ENCODE measurements around the gene SGCD. TPM values are rescaled to one million over a fixed set of nuclear protein-coding genes. Genes with fewer than 3 reads are reported as not detected.

Gene SGCD
- polyA plus RNA-seq, 1 of the 3 experiments (the other 2 are of a cell fraction): 0.87 TPM

DNA sequence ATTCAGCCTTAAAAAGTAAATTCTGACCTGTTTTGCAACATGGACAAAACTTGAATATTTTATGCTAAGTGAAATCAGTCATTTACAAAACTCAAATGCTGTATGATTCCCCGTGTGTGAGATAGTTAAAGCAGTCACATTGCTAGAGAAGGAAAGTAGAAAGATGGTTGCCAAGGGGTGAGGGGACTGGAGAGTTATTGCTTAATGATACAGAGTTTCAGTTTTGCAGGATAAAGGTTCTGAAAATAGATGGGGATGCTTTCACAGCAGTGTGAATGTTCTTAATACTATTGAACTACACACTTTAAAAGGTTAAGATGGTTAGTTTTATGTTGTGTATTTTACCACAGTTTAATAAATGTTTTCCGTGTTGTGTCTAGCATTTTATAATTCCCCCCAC, 51.2 kb downstream of the SGCD start:
- Histone ChIP-seq H3K9me3 (no peaks in the 10 kb centered on the region), H3K27ac (ENCODE audit: low read depth in 2 of 2, low read length in 1 of 2) (no peak overlapping the region), H4K20me1 (ENCODE audit: insufficient read depth) (no peaks in the 10 kb centered on the region), H3K4me3 (ENCODE audit: low read depth in 2 of 2, low read length in 1 of 2) (no peak overlapping the region), H3K79me2 (ENCODE audit: insufficient read depth) (no peaks in the 10 kb centered on the region), H3K9me2 (no peaks in the 10 kb centered on the region), H3F3A (replicated peaks; ENCODE audit: insufficient read depth) (no peaks in the 10 kb centered on the region), H3K36me3 (replicated peaks in 1 of 2; ENCODE audit: control insufficient read depth in 1 of 2, insufficient read depth in 2 of 2, low read length in 1 of 2) (no peaks in the 10 kb centered on the region), H2AFZ (ENCODE audit: low read depth) (no peak overlapping the region), H3K27me3 (ENCODE audit: insufficient read depth) (no peaks in the 10 kb centered on the region), H3K4me2 (no peak overlapping the region), H3K9ac (no peak overlapping the region), H3K4me1 (ENCODE audit: control insufficient read depth in 1 of 2, insufficient read depth in 2 of 2, low read depth in 1 of 2, low read length in 1 of 2) (no peaks in the 10 kb centered on the region)
- POLR2A ChIA-PET: no interaction called here
- TF ChIP-seq NRF1 (IDR thresholded peaks at IDR 0.05; ENCODE audit: low read depth, low read length): no peak
- TF ChIP-seq YY1 (IDR thresholded peaks at IDR 0.05; ENCODE audit: low read depth): no peak
- WGBS (ENCODE audit: low lambda C conversion rate): 47% methylated on average over 2 of the region's 2 CpGs
- no peak for DNase-seq
- CTCF ChIA-PET: no interaction called here

- 63% methylated on average over 1 of the region's 1 CpG for WGBS (ENCODE audit: low lambda C conversion rate)
- no peak for TF ChIP-seq GATA2 (CRISPR knock-in tag; IDR thresholded peaks at IDR 0.05)
- no peak for TF ChIP-seq TCF12 (IDR thresholded peaks at IDR 0.05)
- TF ChIP-seq RFX5 (IDR thresholded peaks at IDR 0.05; ENCODE audit: low read length): no peak
- no peak for TF ChIP-seq ELF1 (IDR thresholded peaks at IDR 0.05)
- TF ChIP-seq CHD2 (IDR thresholded peaks at IDR 0.05; ENCODE audit: low read length, partially characterized antibody): no peak
- TF ChIP-seq USF1 (IDR thresholded peaks at IDR 0.05; ENCODE audit: borderline replicate concordance, low read depth): no peak
- TF ChIP-seq NFIC (IDR thresholded peaks at IDR 0.05; ENCODE audit: borderline replicate concordance): no peak
- no peak for TF ChIP-seq FOSL2 (IDR thresholded peaks at IDR 0.05; ENCODE audit: borderline replicate concordance, low read depth)
- no peak for TF ChIP-seq EP300 (IDR thresholded peaks at IDR 0.05; ENCODE audit: borderline replicate concordance in 1 of 2, low read depth in 1 of 2, low read length in 1 of 2)
- TF ChIP-seq POLR2AphosphoS5 (IDR thresholded peaks at IDR 0.05; ENCODE audit: low read depth, low read length): no peak
- no peak for TF ChIP-seq GABPA (IDR thresholded peaks at IDR 0.05; ENCODE audit: low read depth)
- no peak for TF ChIP-seq RAD21 (IDR thresholded peaks at IDR 0.05; ENCODE audit: low read length)
- no peak for TF ChIP-seq MEF2A (IDR thresholded peaks at IDR 0.05; ENCODE audit: borderline replicate concordance, low read depth)
Observed at GRCh38 chr5:156379206-156379605, 52.2 kb downstream of the SGCD start.

GRCh38 chr5:156380848-156381247, 53.9 kb downstream of the SGCD start:
- no peaks in the 10 kb centered on the region for H3K79me2 ChIP-seq (ENCODE audit: insufficient read depth)
- 58% methylated on average over 3 of the region's 3 CpGs for WGBS (ENCODE audit: low lambda C conversion rate)
- H3K4me3 ChIP-seq (ENCODE audit: low read depth in 2 of 2, low read length in 1 of 2): no peak overlapping the region
- H3K36me3 ChIP-seq (replicated peaks in 1 of 2; ENCODE audit: control insufficient read depth in 1 of 2, insufficient read depth in 2 of 2, low read length in 1 of 2): no peaks in the 10 kb centered on the region
- H3F3A ChIP-seq (replicated peaks; ENCODE audit: insufficient read depth): no peaks in the 10 kb centered on the region
- DNase-seq: no peak
- no peak overlapping the region for H3K9ac ChIP-seq
- H2AFZ ChIP-seq (ENCODE audit: low read depth): no peak overlapping the region
- no peaks in the 10 kb centered on the region for H3K27me3 ChIP-seq (ENCODE audit: insufficient read depth)
- ChIA-PET POLR2A (no interaction called here), CTCF (interaction anchor here (1.3 kb wide), 1 partner anchor 33 kb away, joined by 3 read pairs; no protein-coding TSS in a partner anchor)
- no peaks in the 10 kb centered on the region for H3K9me3 ChIP-seq
- H3K4me1 ChIP-seq (ENCODE audit: control insufficient read depth in 1 of 2, insufficient read depth in 2 of 2, low read depth in 1 of 2, low read length in 1 of 2): no peaks in the 10 kb centered on the region
- no peak overlapping the region for H3K4me2 ChIP-seq
- H3K27ac ChIP-seq (ENCODE audit: low read depth in 2 of 2, low read length in 1 of 2): no peak overlapping the region
- no peaks in the 10 kb centered on the region for H3K9me2 ChIP-seq
- H4K20me1 ChIP-seq (ENCODE audit: insufficient read depth): no peaks in the 10 kb centered on the region
- TF ChIP-seq FOXJ3 (CRISPR knock-in tag; IDR thresholded peaks at IDR 0.05) (no peak), ELF1 (IDR thresholded peaks at IDR 0.05) (no peak), TAF1 (IDR thresholded peaks at IDR 0.05; ENCODE audit: borderline replicate concordance, low read depth, low read length) (no peak), TCF12 (IDR thresholded peaks at IDR 0.05) (no peak), FOSL2 (IDR thresholded peaks at IDR 0.05; ENCODE audit: borderline replicate concordance, low read depth) (no peak), MXI1 (IDR thresholded peaks at IDR 0.05; ENCODE audit: low read depth, low read length) (no peak), RAD21 (IDR thresholded peaks at IDR 0.05; ENCODE audit: low read length) (no peak), NRF1 (IDR thresholded peaks at IDR 0.05; ENCODE audit: low read depth, low read length) (no peak), RFX5 (IDR thresholded peaks at IDR 0.05; ENCODE audit: low read length) (no peak), PBX3 (IDR thresholded peaks at IDR 0.05) (no peak)
- TF ChIP-seq, protein P1, sequence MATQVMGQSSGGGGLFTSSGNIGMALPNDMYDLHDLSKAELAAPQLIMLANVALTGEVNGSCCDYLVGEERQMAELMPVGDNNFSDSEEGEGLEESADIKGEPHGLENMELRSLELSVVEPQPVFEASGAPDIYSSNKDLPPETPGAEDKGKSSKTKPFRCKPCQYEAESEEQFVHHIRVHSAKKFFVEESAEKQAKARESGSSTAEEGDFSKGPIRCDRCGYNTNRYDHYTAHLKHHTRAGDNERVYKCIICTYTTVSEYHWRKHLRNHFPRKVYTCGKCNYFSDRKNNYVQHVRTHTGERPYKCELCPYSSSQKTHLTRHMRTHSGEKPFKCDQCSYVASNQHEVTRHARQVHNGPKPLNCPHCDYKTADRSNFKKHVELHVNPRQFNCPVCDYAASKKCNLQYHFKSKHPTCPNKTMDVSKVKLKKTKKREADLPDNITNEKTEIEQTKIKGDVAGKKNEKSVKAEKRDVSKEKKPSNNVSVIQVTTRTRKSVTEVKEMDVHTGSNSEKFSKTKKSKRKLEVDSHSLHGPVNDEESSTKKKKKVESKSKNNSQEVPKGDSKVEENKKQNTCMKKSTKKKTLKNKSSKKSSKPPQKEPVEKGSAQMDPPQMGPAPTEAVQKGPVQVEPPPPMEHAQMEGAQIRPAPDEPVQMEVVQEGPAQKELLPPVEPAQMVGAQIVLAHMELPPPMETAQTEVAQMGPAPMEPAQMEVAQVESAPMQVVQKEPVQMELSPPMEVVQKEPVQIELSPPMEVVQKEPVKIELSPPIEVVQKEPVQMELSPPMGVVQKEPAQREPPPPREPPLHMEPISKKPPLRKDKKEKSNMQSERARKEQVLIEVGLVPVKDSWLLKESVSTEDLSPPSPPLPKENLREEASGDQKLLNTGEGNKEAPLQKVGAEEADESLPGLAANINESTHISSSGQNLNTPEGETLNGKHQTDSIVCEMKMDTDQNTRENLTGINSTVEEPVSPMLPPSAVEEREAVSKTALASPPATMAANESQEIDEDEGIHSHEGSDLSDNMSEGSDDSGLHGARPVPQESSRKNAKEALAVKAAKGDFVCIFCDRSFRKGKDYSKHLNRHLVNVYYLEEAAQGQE (IDR thresholded peaks at IDR 0.05; ENCODE audit: low read depth, low read length): no peak

More at GRCh38 chr5:156379206-156379605, 52.2 kb downstream of the SGCD start:
- Histone ChIP-seq H3F3A (replicated peaks; ENCODE audit: insufficient read depth) (no peaks in the 10 kb centered on the region), H3K27ac (ENCODE audit: low read depth in 2 of 2, low read length in 1 of 2) (no peak overlapping the region), H3K4me3 (ENCODE audit: low read depth in 2 of 2, low read length in 1 of 2) (no peak overlapping the region), H3K27me3 (ENCODE audit: insufficient read depth) (no peaks in the 10 kb centered on the region), H2AFZ (ENCODE audit: low read depth) (no peak overlapping the region), H3K4me1 (ENCODE audit: control insufficient read depth in 1 of 2, insufficient read depth in 2 of 2, low read depth in 1 of 2, low read length in 1 of 2) (no peaks in the 10 kb centered on the region), H3K79me2 (ENCODE audit: insufficient read depth) (no peaks in the 10 kb centered on the region), H3K36me3 (replicated peaks in 1 of 2; ENCODE audit: control insufficient read depth in 1 of 2, insufficient read depth in 2 of 2, low read length in 1 of 2) (no peaks in the 10 kb centered on the region), H3K4me2 (no peak overlapping the region), H4K20me1 (ENCODE audit: insufficient read depth) (no peaks in the 10 kb centered on the region), H3K9ac (no peak overlapping the region), H3K9me2 (no peaks in the 10 kb centered on the region), H3K9me3 (no peaks in the 10 kb centered on the region)
- no peak for DNase-seq
- ChIA-PET POLR2A (no interaction called here), CTCF (no interaction called here)

Data from SK-N-SH (cell line).